Ovary (tissue), 3 donors: ENCODE measurements around the gene MYLIP.

ENCODE experiments used
- EP300 ChIP-seq: sonication (generic); formaldehyde crosslinking; IDR thresholded peaks from one replicate; pipeline ENCODE4 v1.6.1; 2017; ENCODE audit warnings: antibody characterized with exemption
- POLR2A ChIP-seq: fragments of 450-650 bp; IDR thresholded peaks from one replicate; pipeline ENCODE4 v1.6.1; 2017; ENCODE audit warnings: antibody characterized with exemption, mild to moderate bottlenecking, moderate library complexity
- TF ChIP-seq, protein P1 (sequence below), 3 donors: fragments of 450-650 bp in 2 of 3; fragments of 200-600 bp in 1 of 3; IDR thresholded peaks; one replicate each; pipeline versions ENCODE4 v1.5.1 to v1.8.0; 2016 to 2022; ENCODE audit warnings: antibody characterized with exemption in 3 of 3, mild to moderate bottlenecking in 1 of 3
- donor health status: DM: no; HTN: no; CAD: no.

DNA sequence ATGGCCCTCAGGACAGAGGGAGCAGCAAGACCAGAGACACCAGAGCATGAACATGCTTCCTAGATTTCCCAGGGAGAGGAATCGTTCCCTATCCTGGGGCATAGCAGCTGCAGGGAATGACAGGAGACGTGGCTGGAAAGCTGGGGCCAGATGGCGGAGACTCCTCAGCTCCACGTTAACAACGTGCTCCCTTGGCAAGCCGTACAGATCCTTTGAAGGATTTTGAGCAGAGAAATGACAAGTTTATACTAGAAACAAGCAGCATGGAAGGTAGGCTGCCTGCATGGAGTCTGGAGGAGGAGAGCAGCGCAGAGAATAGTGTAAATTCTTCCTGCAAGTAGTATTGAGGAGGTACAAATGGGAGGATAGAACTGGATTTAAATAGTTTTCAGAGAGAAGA is 11.7 kb downstream of the MYLIP start:
- TF ChIP-seq, protein P1, sequence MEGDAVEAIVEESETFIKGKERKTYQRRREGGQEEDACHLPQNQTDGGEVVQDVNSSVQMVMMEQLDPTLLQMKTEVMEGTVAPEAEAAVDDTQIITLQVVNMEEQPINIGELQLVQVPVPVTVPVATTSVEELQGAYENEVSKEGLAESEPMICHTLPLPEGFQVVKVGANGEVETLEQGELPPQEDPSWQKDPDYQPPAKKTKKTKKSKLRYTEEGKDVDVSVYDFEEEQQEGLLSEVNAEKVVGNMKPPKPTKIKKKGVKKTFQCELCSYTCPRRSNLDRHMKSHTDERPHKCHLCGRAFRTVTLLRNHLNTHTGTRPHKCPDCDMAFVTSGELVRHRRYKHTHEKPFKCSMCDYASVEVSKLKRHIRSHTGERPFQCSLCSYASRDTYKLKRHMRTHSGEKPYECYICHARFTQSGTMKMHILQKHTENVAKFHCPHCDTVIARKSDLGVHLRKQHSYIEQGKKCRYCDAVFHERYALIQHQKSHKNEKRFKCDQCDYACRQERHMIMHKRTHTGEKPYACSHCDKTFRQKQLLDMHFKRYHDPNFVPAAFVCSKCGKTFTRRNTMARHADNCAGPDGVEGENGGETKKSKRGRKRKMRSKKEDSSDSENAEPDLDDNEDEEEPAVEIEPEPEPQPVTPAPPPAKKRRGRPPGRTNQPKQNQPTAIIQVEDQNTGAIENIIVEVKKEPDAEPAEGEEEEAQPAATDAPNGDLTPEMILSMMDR (IDR thresholded peaks at IDR 0.05) = no peak
- no peak for TF ChIP-seq POLR2A
- TF ChIP-seq EP300 = no peak
